Mucosa of rectum (tissue), 2 donors: ENCODE data around the gene LAPTM5.

Experiments
- H3K27ac ChIP-seq, 2 donors: one replicate each; pipeline ENCODE4 v1.7.0; 2013; ENCODE audit warnings: inconsistent platforms in 2 of 2, low read depth in 2 of 2, low read length in 2 of 2
- H3K27me3 ChIP-seq, 2 donors: one replicate each; pipeline ENCODE4 v1.7.0; 2013; ENCODE audit warnings: low read length in 2 of 2; ENCODE audit not compliant: control insufficient read depth in 2 of 2, insufficient read depth in 2 of 2
- H3K36me3 ChIP-seq, 2 donors: one replicate each; pipeline ENCODE4 v1.7.0; 2013; ENCODE audit warnings: low read length in 2 of 2; ENCODE audit not compliant: control insufficient read depth in 2 of 2, insufficient read depth in 2 of 2
- H3K4me1 ChIP-seq, 2 donors: one replicate each; pipeline ENCODE4 v1.7.0; 2013; ENCODE audit warnings: low read length in 2 of 2, mild to moderate bottlenecking in 1 of 2; ENCODE audit not compliant: control insufficient read depth in 2 of 2, insufficient read depth in 2 of 2
- H3K4me3 ChIP-seq, 2 donors: one replicate each; pipeline ENCODE4 v1.7.0; 2013; ENCODE audit warnings: low read length in 2 of 2
- H3K9ac ChIP-seq, 2 donors: one replicate each; pipeline ENCODE4 v1.7.0; 2013; ENCODE audit warnings: low read length in 2 of 2, low read depth in 1 of 2, mild to moderate bottlenecking in 1 of 2
- H3K9me3 ChIP-seq, 2 donors: one replicate each; pipeline ENCODE4 v1.7.0; 2013; ENCODE audit warnings: low read length in 2 of 2; ENCODE audit not compliant: control insufficient read depth in 2 of 2
- donor health status: healthy.
- donor health status: Normal muscosa, but diverticular disease.

LAPTM5 gene

GRCh38 chr1:30778979-30779293 is 21.4 kb upstream of the LAPTM5 start:
- no peaks in the 10 kb centered on the region for H3K9me3 ChIP-seq
- H3K27ac ChIP-seq: no peak overlapping the region
- no peak overlapping the region for H3K4me3 ChIP-seq
- H3K4me1 ChIP-seq: peaks cover 6 to 9% of the 10 kb centered on the region in 2 donors
- H3K36me3 ChIP-seq: no peaks in the 10 kb centered on the region
- no peak overlapping the region for H3K9ac ChIP-seq
- H3K27me3 ChIP-seq: peaks cover 0 to 2% of the 10 kb centered on the region in 2 donors

GRCh38 chr1:30778154-30778978 is 20.8 kb upstream of the LAPTM5 start:
- H3K9ac ChIP-seq: no peak overlapping the region

GRCh38 chr1:30777904-30778153 is 20.3 kb upstream of the LAPTM5 start:
- no peak overlapping the region for H3K27ac ChIP-seq
- H3K36me3 ChIP-seq: no peaks in the 10 kb centered on the region
- peaks cover 5 to 9% of the 10 kb centered on the region in 2 donors for H3K4me1 ChIP-seq
- H3K27me3 ChIP-seq: peaks cover 0 to 2% of the 10 kb centered on the region in 2 donors
- no peaks in the 10 kb centered on the region for H3K9me3 ChIP-seq
- no peak overlapping the region for H3K4me3 ChIP-seq
- no peak overlapping the region for H3K9ac ChIP-seq

More at GRCh38 chr1:30778154-30778978, 20.8 kb upstream of the LAPTM5 start:
- H3K27me3 ChIP-seq: peaks cover 0 to 2% of the 10 kb centered on the region in 2 donors
- no peaks in the 10 kb centered on the region for H3K9me3 ChIP-seq
- no peak overlapping the region for H3K4me3 ChIP-seq
- peaks cover 6 to 9% of the 10 kb centered on the region in 2 donors for H3K4me1 ChIP-seq
- no peak overlapping the region for H3K27ac ChIP-seq
- H3K36me3 ChIP-seq: no peaks in the 10 kb centered on the region

GRCh38 chr1:30777060-30777903 is 19.7 kb upstream of the LAPTM5 start:
- Histone ChIP-seq H3K9ac (no peak overlapping the region), H3K4me1 (peaks cover 0 to 6% of the 10 kb centered on the region in 2 donors), H3K27me3 (peaks cover 0 to 2% of the 10 kb centered on the region in 2 donors), H3K9me3 (no peaks in the 10 kb centered on the region), H3K4me3 (no peak overlapping the region), H3K36me3 (no peaks in the 10 kb centered on the region), H3K27ac (no peak overlapping the region)

GRCh38 chr1:30776097-30777059 is 18.8 kb upstream of the LAPTM5 start:
- no peaks in the 10 kb centered on the region for H3K9me3 ChIP-seq
- H3K36me3 ChIP-seq: no peaks in the 10 kb centered on the region
- H3K4me3 ChIP-seq: no peak overlapping the region
- peaks cover 0 to 2% of the 10 kb centered on the region in 2 donors for H3K27me3 ChIP-seq
- no peak overlapping the region for H3K27ac ChIP-seq
- H3K4me1 ChIP-seq: peaks cover 0 to 6% of the 10 kb centered on the region in 2 donors
- no peak overlapping the region for H3K9ac ChIP-seq

- Histone ChIP-seq H3K27ac (no peak overlapping the region), H3K4me3 (no peak overlapping the region), H3K36me3 (no peaks in the 10 kb centered on the region), H3K27me3 (peaks cover 0 to 2% of the 10 kb centered on the region in 2 donors), H3K4me1 (peaks cover 0 to 6% of the 10 kb centered on the region in 2 donors), H3K9me3 (no peaks in the 10 kb centered on the region), H3K9ac (no peak overlapping the region)
These were observed 17.9 kb upstream of the LAPTM5 start for GRCh38 chr1:30775433-30775975.

- Histone ChIP-seq H3K4me1 (peaks cover 0 to 6% of the 10 kb centered on the region in 2 donors), H3K27me3 (peaks cover 0 to 2% of the 10 kb centered on the region in 2 donors), H3K9me3 (no peaks in the 10 kb centered on the region), H3K9ac (no peak overlapping the region), H3K4me3 (no peak overlapping the region), H3K36me3 (no peaks in the 10 kb centered on the region), H3K27ac (no peak overlapping the region)
These were observed 17.2 kb upstream of the LAPTM5 start for GRCh38 chr1:30774550-30775432.

- no peaks in the 10 kb centered on the region for H3K36me3 ChIP-seq
- no peak overlapping the region for H3K9ac ChIP-seq
- H3K27ac ChIP-seq: no peak overlapping the region
- no peaks in the 10 kb centered on the region for H3K27me3 ChIP-seq
- H3K4me1 ChIP-seq: no peaks in the 10 kb centered on the region
- no peak overlapping the region for H3K4me3 ChIP-seq
- H3K9me3 ChIP-seq: no peaks in the 10 kb centered on the region
These were observed 16.3 kb upstream of the LAPTM5 start for GRCh38 chr1:30773722-30774358.

- no peaks in the 10 kb centered on the region for H3K36me3 ChIP-seq
- H3K9me3 ChIP-seq: no peaks in the 10 kb centered on the region
- no peak overlapping the region for H3K27ac ChIP-seq
- H3K9ac ChIP-seq: no peak overlapping the region
- no peaks in the 10 kb centered on the region for H3K27me3 ChIP-seq
- no peaks in the 10 kb centered on the region for H3K4me1 ChIP-seq
- no peak overlapping the region for H3K4me3 ChIP-seq
These were observed 13.4 kb upstream of the LAPTM5 start for GRCh38 chr1:30771005-30771404.
